ENCODE measurements around the gene DCD. TPM values are rescaled to one million over a fixed set of nuclear protein-coding genes. Genes with fewer than 3 reads are reported as not detected.

Gene DCD
- total and polyA plus RNA-seq, 2 of the 8 experiments (the other 6 are each of a cell fraction or from before 2014, with no cell fraction given): not detected

DNA sequence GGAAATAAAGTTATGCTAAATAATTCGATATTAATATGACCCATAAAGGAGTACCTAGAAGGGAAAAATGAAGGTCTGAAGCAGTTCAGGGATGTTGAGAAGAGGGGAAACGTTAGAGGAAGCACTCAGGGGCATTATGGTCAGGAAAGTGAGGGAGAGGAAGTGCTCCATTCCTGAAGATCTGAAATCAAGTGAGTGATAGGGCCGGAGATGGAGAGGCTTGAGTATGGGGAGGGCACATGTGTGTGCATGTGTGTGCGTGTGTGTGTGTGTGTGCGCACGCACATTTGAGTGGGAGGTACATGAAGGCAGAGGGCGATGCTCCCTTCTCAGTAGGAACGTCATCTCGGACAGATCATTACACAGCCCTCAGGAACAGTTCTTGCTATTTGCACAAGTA is 4.9 kb upstream of the DCD start (continued):
- TF ChIP-seq CHD1 (IDR thresholded peaks at IDR 0.05; ENCODE audit: low read depth, low read length): no peak
- no peak for TF ChIP-seq KDM5A (IDR thresholded peaks at IDR 0.05; ENCODE audit: low read length)
- TF ChIP-seq SRF (IDR thresholded peaks at IDR 0.05; ENCODE audit: low read depth, low read length): no peak
